ENCODE measurements around the gene OGDHL. TPM values are rescaled to one million over a fixed set of nuclear protein-coding genes. Genes with fewer than 3 reads are reported as not detected.
"Not testable (repeated sequence)": the region's sequence is repeated elsewhere in the genome, so short reads cannot be mapped to it uniquely, and the experiment has no call there.

OGDHL gene
- total RNA-seq, 2 experiments from 2014 or later: 0.12 to 0.37 TPM

DNA sequence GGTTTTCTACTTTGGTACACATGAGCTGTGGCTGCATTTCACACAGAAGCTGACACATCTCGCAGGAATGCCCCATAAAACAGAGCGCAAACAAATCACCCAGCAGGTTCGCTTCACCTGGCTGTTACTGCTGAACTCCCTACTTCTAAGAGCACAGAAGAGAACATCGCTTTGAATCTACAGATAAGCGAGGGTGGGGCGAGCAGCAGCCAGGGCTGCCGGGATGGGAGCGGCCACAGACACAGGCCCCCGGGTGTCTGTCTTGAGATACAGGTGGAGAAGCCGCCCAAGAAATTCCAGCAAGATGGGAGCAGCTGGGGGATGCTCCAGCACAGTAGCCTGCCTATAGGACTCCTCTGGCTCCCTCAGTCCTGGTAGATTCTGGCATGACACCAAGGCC lies 27.4 kb downstream of the OGDHL start:
- Mint-ChIP-seq H3K27me3 (ENCODE audit: low read depth) (no peaks in the 10 kb centered on the region), H3K27ac (no peak overlapping the region), H3K4me1 (ENCODE audit: low read depth) (no peaks in the 10 kb centered on the region), H3K4me3 (no peak overlapping the region), H3K9me3 (no peaks in the 10 kb centered on the region), H3K36me3 (ENCODE audit: low read depth) (no peaks in the 10 kb centered on the region)
- intact Hi-C loops (cut with micrococcal nuclease): no loop called here
- DNase-seq: no peak
- CTCF ChIA-PET: no interaction called here

DNA sequence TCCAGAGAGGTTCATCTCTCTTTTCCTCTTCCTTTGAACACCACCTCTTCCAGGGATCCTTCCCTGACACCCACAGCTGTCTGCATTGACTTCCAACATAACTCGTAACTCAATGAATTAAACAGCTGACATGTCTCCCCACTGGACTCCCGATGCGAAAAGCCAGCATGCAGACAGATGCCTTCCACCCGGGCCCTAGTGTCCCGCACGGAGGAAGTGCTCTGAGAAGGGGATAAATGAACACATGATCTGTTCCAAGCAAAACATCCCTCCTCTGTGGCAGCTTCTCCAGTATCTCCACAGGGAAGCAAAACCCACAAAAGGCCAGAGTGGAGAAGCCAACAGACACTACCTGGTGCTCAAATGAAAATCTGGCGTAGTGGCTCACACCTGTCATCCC lies 28.3 kb downstream of the OGDHL start:
- Mint-ChIP-seq H3K4me3 (no peak overlapping the region), H3K4me1 (ENCODE audit: low read depth) (no peaks in the 10 kb centered on the region), H3K27ac (no peak overlapping the region), H3K27me3 (ENCODE audit: low read depth) (no peaks in the 10 kb centered on the region), H3K36me3 (ENCODE audit: low read depth) (no peaks in the 10 kb centered on the region), H3K9me3 (no peaks in the 10 kb centered on the region)
- CTCF ChIA-PET: no interaction called here
- no peak for DNase-seq
- intact Hi-C loops (cut with micrococcal nuclease): no loop called here

DNA sequence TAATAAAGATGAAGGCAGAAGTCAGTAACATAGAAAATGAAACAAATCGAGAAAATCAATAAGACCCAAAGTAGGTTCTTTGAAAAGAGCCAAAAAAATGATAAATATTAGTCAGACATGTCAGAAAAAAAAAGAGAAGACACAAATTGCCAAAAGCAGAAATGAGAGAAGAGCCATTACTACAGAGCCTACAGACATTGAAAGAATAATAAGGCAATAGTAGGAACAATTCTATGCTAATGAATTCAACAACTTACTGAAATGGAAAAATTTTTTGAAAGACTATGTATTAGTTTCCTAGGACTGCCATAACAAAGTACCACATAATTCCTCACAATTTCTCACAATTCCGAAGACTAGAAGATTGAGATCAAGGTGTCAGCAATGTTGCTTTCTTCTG lies 35.5 kb downstream of the OGDHL start:
- Mint-ChIP-seq H3K4me1 (ENCODE audit: low read depth) (no peaks in the 10 kb centered on the region), H3K9me3 (peaks cover 12% of the 10 kb centered on the region), H3K27me3 (ENCODE audit: low read depth) (no peaks in the 10 kb centered on the region), H3K36me3 (ENCODE audit: low read depth) (no peaks in the 10 kb centered on the region), H3K4me3 (no peak overlapping the region), H3K27ac (no peak overlapping the region)
- CTCF ChIA-PET: no interaction called here
- no peak for DNase-seq
- intact Hi-C loops (cut with micrococcal nuclease): no loop called here

DNA sequence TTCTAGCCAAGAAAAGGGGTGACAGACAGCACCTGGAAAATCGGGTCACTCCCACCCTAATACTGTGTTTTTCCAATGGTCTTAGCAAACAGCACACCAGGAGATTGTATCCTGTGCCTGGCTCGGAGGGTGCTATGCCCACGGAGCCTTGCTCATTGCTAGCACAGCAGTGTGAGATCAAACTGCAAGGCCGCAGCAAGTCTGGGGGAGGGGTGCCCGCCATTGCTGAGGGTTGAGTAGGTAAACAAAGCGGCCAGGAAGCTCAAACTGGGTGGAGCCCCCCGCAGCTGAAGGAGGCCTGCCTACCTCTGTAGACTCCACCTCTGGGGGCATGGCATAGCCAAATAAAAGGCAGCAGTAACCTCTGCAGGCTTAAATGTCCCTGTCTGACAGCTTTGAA lies 47.0 kb downstream of the OGDHL start:
- intact Hi-C loops (cut with micrococcal nuclease); H3K4me1 Mint-ChIP-seq (ENCODE audit: low read depth); H3K4me3 Mint-ChIP-seq; CTCF ChIA-PET; H3K27ac Mint-ChIP-seq; DNase-seq; H3K9me3 Mint-ChIP-seq; H3K36me3 Mint-ChIP-seq (ENCODE audit: low read depth): not testable (repeated sequence)
- peaks cover 12% of the 10 kb centered on the region for H3K27me3 Mint-ChIP-seq (ENCODE audit: low read depth)

DNA sequence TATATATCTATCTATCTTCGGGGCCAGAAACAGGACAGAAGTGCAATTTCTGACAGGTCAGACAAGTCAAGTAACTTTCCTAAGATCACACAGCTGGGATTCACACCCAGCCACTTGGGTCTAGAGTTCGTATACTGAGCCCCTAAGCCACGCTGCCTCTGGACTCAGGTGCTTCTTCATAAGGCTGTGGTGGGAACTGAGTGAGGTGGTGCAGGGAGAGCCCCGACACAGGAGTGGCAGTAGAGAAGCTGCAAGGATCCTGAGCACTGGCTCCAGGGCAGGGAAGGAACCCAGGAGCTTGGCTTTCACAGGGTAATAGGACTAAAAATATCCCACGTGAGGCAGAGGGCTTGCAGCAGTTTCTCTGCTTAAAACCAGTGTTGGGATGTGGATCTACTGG lies 48.9 kb downstream of the OGDHL start:
- CTCF ChIA-PET: interaction anchor here (0.6 kb wide), 1 partner anchor 30 kb away, joined by 3 read pairs; no protein-coding TSS in a partner anchor
- no peaks in the 10 kb centered on the region for H3K36me3 Mint-ChIP-seq (ENCODE audit: low read depth)
- intact Hi-C loops (cut with micrococcal nuclease): no loop called here

DNA sequence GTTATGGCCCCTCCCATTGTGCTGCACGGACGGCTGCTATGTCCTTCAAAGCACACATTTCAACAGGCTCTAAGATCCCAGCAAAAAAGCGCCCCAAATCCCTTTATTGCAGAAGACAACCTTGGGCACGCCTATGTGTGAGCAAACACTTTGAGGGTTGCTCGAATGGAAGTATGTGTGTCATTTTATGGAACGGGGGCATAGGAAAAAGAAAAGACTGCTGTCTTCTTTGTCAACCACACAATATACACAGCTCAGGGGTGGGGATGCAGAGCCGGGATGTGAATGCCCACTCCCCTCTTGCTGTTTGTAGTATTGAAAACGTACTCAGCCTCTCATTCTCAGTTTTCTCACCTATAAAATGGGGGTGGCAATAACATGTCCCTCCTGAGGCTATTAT lies 50.6 kb downstream of the OGDHL start:
- Mint-ChIP-seq H3K27ac (no peak overlapping the region), H3K36me3 (ENCODE audit: low read depth) (no peaks in the 10 kb centered on the region), H3K27me3 (ENCODE audit: low read depth) (peaks cover 13% of the 10 kb centered on the region), H3K4me1 (ENCODE audit: low read depth) (no peaks in the 10 kb centered on the region), H3K4me3 (no peak overlapping the region), H3K9me3 (no peaks in the 10 kb centered on the region)
- DNase-seq: no peak
- intact Hi-C loops (cut with micrococcal nuclease): no loop called here
- CTCF ChIA-PET: no interaction called here

More for the DNA sequence above, 48.9 kb downstream of the OGDHL start:
- Mint-ChIP-seq H3K27ac (no peak overlapping the region), H3K27me3 (ENCODE audit: low read depth) (peaks cover 16% of the 10 kb centered on the region), H3K4me1 (ENCODE audit: low read depth) (no peaks in the 10 kb centered on the region), H3K4me3 (no peak overlapping the region), H3K9me3 (no peaks in the 10 kb centered on the region)
- no peak for DNase-seq

DNA sequence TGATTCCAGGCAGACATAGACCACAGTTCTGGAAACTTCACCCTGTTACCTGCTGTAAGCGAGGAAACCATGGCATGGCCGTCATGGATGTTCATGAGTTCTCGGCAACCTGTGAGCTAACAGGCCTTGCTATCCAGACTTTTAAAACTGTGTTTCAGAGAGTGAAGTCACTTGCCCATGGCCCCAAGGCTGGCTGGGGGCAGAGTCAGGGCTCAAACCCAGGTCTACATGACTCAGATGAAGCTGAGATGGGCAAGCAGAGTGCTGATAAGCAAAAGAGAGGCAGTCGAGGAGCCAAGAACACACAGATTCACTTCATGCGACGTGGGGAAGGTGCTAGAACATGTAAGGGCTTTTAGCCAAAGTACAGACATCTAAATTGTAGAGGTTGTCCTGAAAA lies 51.2 kb downstream of the OGDHL start:
- no peak overlapping the region for H3K4me3 Mint-ChIP-seq
- intact Hi-C loops (cut with micrococcal nuclease): no loop called here
- H3K27me3 Mint-ChIP-seq (ENCODE audit: low read depth): peaks cover 13% of the 10 kb centered on the region
- H3K27ac Mint-ChIP-seq: no peak overlapping the region
- H3K9me3 Mint-ChIP-seq: no peaks in the 10 kb centered on the region
- no peaks in the 10 kb centered on the region for H3K4me1 Mint-ChIP-seq (ENCODE audit: low read depth)
- no peak for DNase-seq
- CTCF ChIA-PET: no interaction called here
- H3K36me3 Mint-ChIP-seq (ENCODE audit: low read depth): no peaks in the 10 kb centered on the region

DNA sequence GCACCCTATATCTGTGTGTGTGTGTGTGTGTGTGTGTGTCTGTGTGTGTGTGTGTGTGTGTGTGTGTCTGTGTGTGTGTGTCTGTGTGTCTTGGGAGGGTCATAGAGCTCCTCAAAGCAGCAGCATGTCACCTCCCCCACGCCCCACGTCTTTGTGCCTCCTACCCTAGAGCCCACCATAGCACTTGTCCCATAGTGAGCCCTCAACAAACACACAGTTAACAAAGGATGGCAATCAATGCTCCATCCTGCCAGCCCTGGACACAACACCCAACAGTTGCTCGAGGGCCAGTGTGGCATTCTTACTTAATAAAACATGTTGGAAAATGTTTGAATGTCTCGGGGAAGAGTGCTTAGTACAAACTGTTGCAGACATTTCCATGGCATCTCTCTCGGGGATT lies 52.2 kb downstream of the OGDHL start:
- H3K27me3 Mint-ChIP-seq (ENCODE audit: low read depth): peaks cover 13% of the 10 kb centered on the region
- CTCF ChIA-PET: no interaction called here

DNA sequence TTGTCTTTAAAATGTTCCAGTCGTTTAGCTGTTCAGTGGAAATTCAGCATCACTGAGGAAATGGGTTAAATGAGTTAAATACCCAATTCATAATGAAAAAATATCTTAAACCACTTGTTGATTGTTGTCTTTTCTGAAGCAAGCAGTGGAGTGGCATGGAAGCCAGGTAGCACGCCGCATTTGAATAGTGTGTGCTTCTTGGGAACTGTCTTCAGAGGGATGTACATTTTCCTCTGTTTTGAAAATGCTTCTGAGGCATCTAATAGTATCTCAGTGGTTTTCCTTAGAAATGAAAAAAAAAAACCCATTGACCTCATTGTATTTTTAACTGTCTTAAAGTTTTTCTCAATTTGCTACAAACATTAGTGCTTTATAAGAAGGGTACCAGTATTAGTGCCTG lies 54.5 kb downstream of the OGDHL start:
- H3K27ac Mint-ChIP-seq: no peak overlapping the region
- intact Hi-C loops (cut with micrococcal nuclease): no loop called here
- H3K4me1 Mint-ChIP-seq (ENCODE audit: low read depth): no peaks in the 10 kb centered on the region
- no peaks in the 10 kb centered on the region for H3K36me3 Mint-ChIP-seq (ENCODE audit: low read depth)
- no peak overlapping the region for H3K4me3 Mint-ChIP-seq
- H3K9me3 Mint-ChIP-seq: no peaks in the 10 kb centered on the region
- H3K27me3 Mint-ChIP-seq (ENCODE audit: low read depth): peaks cover 14% of the 10 kb centered on the region
- no peak for DNase-seq
- CTCF ChIA-PET: interaction anchor here (0.9 kb wide), 1 partner anchor 300 kb away, joined by 3 read pairs; no protein-coding TSS in a partner anchor

More for the DNA sequence above, 52.2 kb downstream of the OGDHL start:
- Mint-ChIP-seq H3K9me3 (no peaks in the 10 kb centered on the region), H3K27ac (no peak overlapping the region), H3K4me1 (ENCODE audit: low read depth) (no peaks in the 10 kb centered on the region), H3K36me3 (ENCODE audit: low read depth) (no peaks in the 10 kb centered on the region), H3K4me3 (no peak overlapping the region)
- intact Hi-C loops (cut with micrococcal nuclease): no loop called here
- DNase-seq: no peak

DNA sequence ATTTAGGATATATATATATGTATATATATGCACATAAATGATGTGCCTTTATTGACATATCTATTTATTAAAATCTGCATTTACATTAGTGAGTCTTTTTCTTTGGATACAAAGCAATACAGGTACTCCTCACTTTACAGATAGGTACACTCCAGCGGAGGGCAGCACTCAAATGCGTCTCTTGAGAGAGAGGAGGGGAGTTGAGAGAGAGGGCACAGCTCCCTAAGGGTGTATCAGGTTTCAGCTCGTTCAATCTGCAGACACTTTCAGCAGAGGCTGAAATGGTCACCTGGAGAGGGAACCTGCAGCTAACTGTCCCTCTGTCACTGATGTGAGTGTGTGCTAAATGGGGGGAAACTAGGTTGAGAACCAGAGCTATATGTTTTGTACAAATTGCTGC lies 61.1 kb downstream of the OGDHL start:
- CTCF ChIA-PET: interaction anchor here (0.6 kb wide), 1 partner anchor 73 kb away, joined by 3 read pairs; no protein-coding TSS in a partner anchor
- no peak overlapping the region for H3K4me3 Mint-ChIP-seq
- no peak overlapping the region for H3K27ac Mint-ChIP-seq
- no peak for DNase-seq
- intact Hi-C loops (cut with micrococcal nuclease): no loop called here
- no peaks in the 10 kb centered on the region for H3K36me3 Mint-ChIP-seq (ENCODE audit: low read depth)
- H3K9me3 Mint-ChIP-seq: no peaks in the 10 kb centered on the region
- peaks cover 14% of the 10 kb centered on the region for H3K27me3 Mint-ChIP-seq (ENCODE audit: low read depth)
- no peaks in the 10 kb centered on the region for H3K4me1 Mint-ChIP-seq (ENCODE audit: low read depth)

DNA sequence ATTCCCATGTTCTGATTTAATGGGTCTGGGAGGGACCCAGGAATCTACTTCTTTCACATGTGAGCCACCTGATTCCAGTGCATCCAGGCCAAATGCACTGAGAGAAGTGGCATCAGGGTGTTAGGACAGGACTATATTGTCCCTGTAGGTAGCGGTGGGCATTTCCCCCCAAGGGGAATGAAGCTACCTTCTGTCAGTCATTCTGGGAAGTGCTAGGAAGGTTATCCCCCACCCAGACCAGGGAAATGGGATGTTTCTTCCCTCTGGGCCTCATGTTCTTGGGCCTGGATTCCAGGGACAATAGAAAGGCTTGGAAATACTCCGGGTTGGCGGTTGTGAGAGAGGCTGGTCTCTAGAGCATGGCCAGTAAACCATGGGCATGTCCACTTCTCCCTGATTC lies 61.9 kb downstream of the OGDHL start:
- Mint-ChIP-seq H3K9me3 (no peaks in the 10 kb centered on the region), H3K36me3 (ENCODE audit: low read depth) (no peaks in the 10 kb centered on the region), H3K27me3 (ENCODE audit: low read depth) (peaks cover 14% of the 10 kb centered on the region), H3K27ac (no peak overlapping the region), H3K4me3 (no peak overlapping the region), H3K4me1 (ENCODE audit: low read depth) (no peaks in the 10 kb centered on the region)
- CTCF ChIA-PET: interaction anchor here (1.1 kb wide), 1 partner anchor 66 kb away, joined by 3 read pairs; no protein-coding TSS in a partner anchor
- intact Hi-C loops (cut with micrococcal nuclease): no loop called here
- DNase-seq: no peak

DNA sequence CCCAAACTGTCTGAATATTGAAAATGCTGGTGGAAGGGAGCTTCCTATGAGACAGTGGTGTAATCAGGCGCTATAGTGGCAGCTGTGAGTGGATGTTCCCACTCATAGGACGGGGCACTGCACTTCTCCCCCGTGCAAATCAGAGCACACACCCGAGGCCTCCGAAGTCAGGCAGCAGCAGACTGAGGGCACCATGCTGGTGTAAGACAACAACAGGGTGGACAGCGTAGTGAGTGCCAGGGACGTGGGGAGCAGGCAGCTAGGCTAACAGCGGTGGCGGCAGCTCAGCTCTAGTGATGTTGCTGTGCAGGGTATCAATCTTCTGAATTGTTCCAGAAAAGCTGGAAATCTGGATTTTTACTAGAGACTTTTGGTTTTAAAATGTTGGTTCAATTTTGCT lies 63.4 kb downstream of the OGDHL start:
- CTCF ChIA-PET: no interaction called here
- no peaks in the 10 kb centered on the region for H3K4me1 Mint-ChIP-seq (ENCODE audit: low read depth)
- no peak overlapping the region for H3K27ac Mint-ChIP-seq
- no peak for DNase-seq
- H3K27me3 Mint-ChIP-seq (ENCODE audit: low read depth): peaks cover 17% of the 10 kb centered on the region
- no peaks in the 10 kb centered on the region for H3K9me3 Mint-ChIP-seq
- intact Hi-C loops (cut with micrococcal nuclease): no loop called here
- no peak overlapping the region for H3K4me3 Mint-ChIP-seq
- H3K36me3 Mint-ChIP-seq (ENCODE audit: low read depth): no peaks in the 10 kb centered on the region

DNA sequence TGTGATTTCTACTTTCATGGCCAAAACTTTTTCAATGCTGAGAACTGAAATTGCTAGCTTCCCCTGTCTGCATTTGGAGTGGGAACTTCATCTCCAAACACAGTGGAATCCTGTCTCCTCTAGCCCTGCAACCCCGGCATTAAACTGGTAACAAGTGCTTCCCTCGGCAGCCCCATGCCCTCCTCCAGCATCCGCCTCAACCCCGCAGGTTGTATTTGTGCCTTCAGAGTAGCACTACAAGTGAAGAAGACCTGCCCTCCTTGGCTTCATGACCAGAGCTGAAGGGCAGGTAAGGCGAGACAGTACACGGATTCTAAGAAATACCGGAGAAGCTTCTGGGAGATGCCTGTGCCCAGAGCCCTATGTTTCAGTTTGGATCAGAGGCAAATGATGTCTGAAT lies 65.8 kb downstream of the OGDHL start:
- Mint-ChIP-seq H3K27me3 (ENCODE audit: low read depth) (peaks cover 23% of the 10 kb centered on the region), H3K4me1 (ENCODE audit: low read depth) (no peaks in the 10 kb centered on the region), H3K4me3 (no peak overlapping the region), H3K27ac (no peak overlapping the region), H3K9me3 (no peaks in the 10 kb centered on the region), H3K36me3 (ENCODE audit: low read depth) (no peaks in the 10 kb centered on the region)
- no peak for DNase-seq
- intact Hi-C loops (cut with micrococcal nuclease): no loop called here
- CTCF ChIA-PET: no interaction called here

DNA sequence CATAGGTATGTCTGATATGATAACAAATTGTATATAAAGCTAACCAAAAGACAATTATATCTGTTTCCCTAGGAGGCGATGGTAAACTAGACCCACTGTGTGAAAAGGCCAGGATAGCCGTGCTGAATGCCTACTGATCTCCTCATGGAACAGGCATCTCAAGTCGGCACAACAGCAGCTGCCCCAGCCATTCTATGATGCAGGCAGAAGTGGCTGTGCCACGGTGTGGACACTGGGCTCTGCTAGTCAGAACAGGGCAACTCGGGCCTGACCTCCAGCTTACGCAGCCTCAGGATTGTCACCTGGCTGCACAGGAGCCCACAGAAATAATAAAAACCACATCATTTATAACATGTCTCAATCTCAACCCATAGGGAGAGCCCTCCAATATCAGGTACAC lies 67.7 kb downstream of the OGDHL start:
- no peaks in the 10 kb centered on the region for H3K36me3 Mint-ChIP-seq (ENCODE audit: low read depth)
- intact Hi-C loops (cut with micrococcal nuclease): no loop called here

More for the DNA sequence above, 67.7 kb downstream of the OGDHL start:
- Mint-ChIP-seq H3K4me3 (no peak overlapping the region), H3K27ac (no peak overlapping the region), H3K27me3 (ENCODE audit: low read depth) (peaks cover 32% of the 10 kb centered on the region), H3K9me3 (no peaks in the 10 kb centered on the region), H3K4me1 (ENCODE audit: low read depth) (no peaks in the 10 kb centered on the region)
- DNase-seq: no peak
- CTCF ChIA-PET: no interaction called here
